ENCODE results near the gene USO1.

USO1 gene

DNA sequence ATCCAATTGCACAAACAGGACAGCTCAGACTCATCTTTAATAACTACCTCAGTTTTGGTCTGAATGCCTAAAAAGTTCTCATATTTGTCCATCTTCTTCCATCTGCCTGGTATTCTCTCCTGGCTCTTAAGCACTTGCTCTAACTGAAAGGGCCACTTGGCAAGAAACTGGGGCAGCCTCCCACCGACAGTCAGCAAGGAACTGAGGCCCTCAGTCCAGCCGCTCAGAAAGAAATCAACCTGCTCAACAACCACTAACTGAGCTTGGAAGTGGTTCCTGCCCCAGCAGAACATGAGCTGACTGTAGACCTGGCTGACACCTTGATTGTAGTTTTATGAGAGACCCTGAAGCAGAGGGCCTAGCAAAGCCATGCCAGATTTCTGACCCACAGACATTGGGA is 93.5 kb downstream of the USO1 start:
- H4K20me1 ChIP-seq (ENCODE audit: insufficient read depth, low read length) = no peaks in the 10 kb centered on the region
- no peak overlapping the region for H3K27ac ChIP-seq (ENCODE audit: low read length)
- H3K36me3 ChIP-seq (ENCODE audit: insufficient read depth, low read length) = peaks cover 24% of the 10 kb centered on the region
- DNase-seq (no peak), ATAC-seq (ENCODE audit: insufficient read depth, low read depth) (no peak)
- no peak overlapping the region for H3K4me2 ChIP-seq (ENCODE audit: insufficient read depth, low read length)
- H3K9ac ChIP-seq (ENCODE audit: low read depth, low read length) = no peak overlapping the region
- H3K9me3 ChIP-seq (ENCODE audit: insufficient read depth, low read length, severe bottlenecking) = no peaks in the 10 kb centered on the region
- no peak for TF ChIP-seq EZH2 (IDR thresholded peaks at IDR 0.05; ENCODE audit: borderline replicate concordance, low read depth, low read length, severe bottlenecking)
- TF ChIP-seq, protein P1, sequence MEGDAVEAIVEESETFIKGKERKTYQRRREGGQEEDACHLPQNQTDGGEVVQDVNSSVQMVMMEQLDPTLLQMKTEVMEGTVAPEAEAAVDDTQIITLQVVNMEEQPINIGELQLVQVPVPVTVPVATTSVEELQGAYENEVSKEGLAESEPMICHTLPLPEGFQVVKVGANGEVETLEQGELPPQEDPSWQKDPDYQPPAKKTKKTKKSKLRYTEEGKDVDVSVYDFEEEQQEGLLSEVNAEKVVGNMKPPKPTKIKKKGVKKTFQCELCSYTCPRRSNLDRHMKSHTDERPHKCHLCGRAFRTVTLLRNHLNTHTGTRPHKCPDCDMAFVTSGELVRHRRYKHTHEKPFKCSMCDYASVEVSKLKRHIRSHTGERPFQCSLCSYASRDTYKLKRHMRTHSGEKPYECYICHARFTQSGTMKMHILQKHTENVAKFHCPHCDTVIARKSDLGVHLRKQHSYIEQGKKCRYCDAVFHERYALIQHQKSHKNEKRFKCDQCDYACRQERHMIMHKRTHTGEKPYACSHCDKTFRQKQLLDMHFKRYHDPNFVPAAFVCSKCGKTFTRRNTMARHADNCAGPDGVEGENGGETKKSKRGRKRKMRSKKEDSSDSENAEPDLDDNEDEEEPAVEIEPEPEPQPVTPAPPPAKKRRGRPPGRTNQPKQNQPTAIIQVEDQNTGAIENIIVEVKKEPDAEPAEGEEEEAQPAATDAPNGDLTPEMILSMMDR (IDR thresholded peaks at IDR 0.05; ENCODE audit: borderline replicate concordance, extremely low read depth, low read length, poor library complexity, severe bottlenecking) = no peak
- H3K4me3 ChIP-seq (ENCODE audit: low read depth in 1 of 2, low read length in 2 of 2) = no peak overlapping the region
- no peak overlapping the region for H2AFZ ChIP-seq (ENCODE audit: low read depth, low read length)
- no peaks in the 10 kb centered on the region for H3K4me1 ChIP-seq (ENCODE audit: insufficient read depth, low read length)
- H3K27me3 ChIP-seq (ENCODE audit: insufficient read depth, low read length, poor library complexity) = no peaks in the 10 kb centered on the region
- no peaks in the 10 kb centered on the region for H3K79me2 ChIP-seq (ENCODE audit: insufficient read depth, low read length)

DNA sequence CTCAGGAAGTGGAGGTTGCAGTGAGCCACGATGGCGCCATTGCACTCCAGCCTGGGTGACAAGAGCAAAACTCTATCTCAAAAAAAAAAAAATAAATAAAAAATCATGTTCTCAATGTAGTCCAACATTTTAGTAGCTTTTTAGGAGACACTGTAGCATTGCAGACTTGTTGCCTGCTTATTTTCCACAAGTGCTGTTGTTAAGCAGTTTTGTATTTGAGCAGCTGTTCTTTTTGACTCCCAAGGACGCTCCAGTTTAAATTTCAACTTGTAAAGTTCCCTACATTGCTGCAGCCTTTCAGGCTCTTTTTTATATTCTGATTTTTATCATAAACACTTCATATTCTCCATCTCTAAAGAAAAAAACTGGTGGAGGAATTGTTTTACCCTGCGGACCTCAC is 94.7 kb downstream of the USO1 start:
- Histone ChIP-seq H4K20me1 (ENCODE audit: insufficient read depth, low read length) (no peaks in the 10 kb centered on the region), H3K79me2 (ENCODE audit: insufficient read depth, low read length) (no peaks in the 10 kb centered on the region), H3K36me3 (ENCODE audit: insufficient read depth, low read length) (peaks cover 15% of the 10 kb centered on the region), H3K27ac (ENCODE audit: low read length) (no peak overlapping the region), H3K9me3 (ENCODE audit: insufficient read depth, low read length, severe bottlenecking) (no peaks in the 10 kb centered on the region), H3K9ac (ENCODE audit: low read depth, low read length) (no peak overlapping the region), H3K4me1 (ENCODE audit: insufficient read depth, low read length) (no peaks in the 10 kb centered on the region), H2AFZ (ENCODE audit: low read depth, low read length) (no peak overlapping the region), H3K27me3 (ENCODE audit: insufficient read depth, low read length, poor library complexity) (no peaks in the 10 kb centered on the region), H3K4me3 (ENCODE audit: low read depth in 1 of 2, low read length in 2 of 2) (no peak overlapping the region), H3K4me2 (ENCODE audit: insufficient read depth, low read length) (no peak overlapping the region)
- DNase-seq (no peak), ATAC-seq (ENCODE audit: insufficient read depth, low read depth) (no peak)
- no peak for TF ChIP-seq EZH2 (IDR thresholded peaks at IDR 0.05; ENCODE audit: borderline replicate concordance, low read depth, low read length, severe bottlenecking)
- TF ChIP-seq, protein P1 (IDR thresholded peaks at IDR 0.05; ENCODE audit: borderline replicate concordance, extremely low read depth, low read length, poor library complexity, severe bottlenecking) = no peak

DNA sequence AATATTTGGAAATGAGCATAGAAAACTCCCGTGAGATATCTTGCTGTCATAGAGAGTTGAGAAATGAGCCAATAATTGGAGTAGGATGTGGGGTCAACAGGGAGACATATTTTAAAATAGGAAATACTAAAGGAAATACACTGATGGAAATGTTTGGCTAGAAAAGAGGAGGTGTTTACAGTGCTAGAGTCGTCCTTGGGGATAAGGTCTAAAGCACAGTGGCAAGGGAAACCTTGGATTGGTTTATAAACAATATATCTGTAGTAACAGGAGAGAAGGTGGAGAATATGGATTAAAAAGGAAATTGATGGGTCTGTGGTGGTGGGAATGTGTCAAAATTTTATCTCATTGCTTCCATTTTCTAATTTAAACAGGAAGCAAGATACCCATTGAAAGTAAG is 95.8 kb downstream of the USO1 start:
- no peak for TF ChIP-seq EZH2 (IDR thresholded peaks at IDR 0.05; ENCODE audit: borderline replicate concordance, low read depth, low read length, severe bottlenecking)
- DNase-seq = no peak
- no peaks in the 10 kb centered on the region for H3K4me1 ChIP-seq (ENCODE audit: insufficient read depth, low read length)
- H3K36me3 ChIP-seq (ENCODE audit: insufficient read depth, low read length) = peaks cover 4% of the 10 kb centered on the region; the same call in 1 of the 2 replicates
- ATAC-seq (ENCODE audit: insufficient read depth, low read depth) = no peak
- H3K9ac ChIP-seq (ENCODE audit: low read depth, low read length) = no peak overlapping the region
- H2AFZ ChIP-seq (ENCODE audit: low read depth, low read length) = no peak overlapping the region
- no peaks in the 10 kb centered on the region for H3K9me3 ChIP-seq (ENCODE audit: insufficient read depth, low read length, severe bottlenecking)
- no peak overlapping the region for H3K4me2 ChIP-seq (ENCODE audit: insufficient read depth, low read length)
- H4K20me1 ChIP-seq (ENCODE audit: insufficient read depth, low read length) = no peaks in the 10 kb centered on the region
- no peaks in the 10 kb centered on the region for H3K27me3 ChIP-seq (ENCODE audit: insufficient read depth, low read length, poor library complexity)
- no peak overlapping the region for H3K4me3 ChIP-seq (ENCODE audit: low read depth in 1 of 2, low read length in 2 of 2)
- no peak overlapping the region for H3K27ac ChIP-seq (ENCODE audit: low read length)
- H3K79me2 ChIP-seq (ENCODE audit: insufficient read depth, low read length) = no peaks in the 10 kb centered on the region

DNA sequence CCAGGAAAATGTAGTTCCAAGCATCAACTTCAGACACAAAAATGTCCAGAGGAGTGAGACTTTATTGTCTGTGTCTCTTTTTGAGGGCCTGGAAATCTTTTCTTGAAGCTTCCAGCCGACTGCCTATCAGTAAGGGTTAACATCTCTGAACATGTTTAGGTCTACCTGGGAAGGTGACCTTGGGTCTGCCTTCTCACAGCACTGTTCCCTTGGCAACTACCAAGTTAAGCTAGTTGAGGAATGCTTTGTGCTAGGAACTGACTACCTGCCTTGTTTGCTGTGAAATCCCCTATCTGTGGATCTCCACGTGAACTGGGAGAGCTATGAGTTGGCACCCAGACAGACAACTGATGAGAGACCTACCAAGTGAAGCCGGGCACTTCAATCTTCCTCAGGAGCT is 96.3 kb downstream of the USO1 start:
- Histone ChIP-seq H3K9me3 (ENCODE audit: insufficient read depth, low read length, severe bottlenecking) (no peaks in the 10 kb centered on the region), H3K79me2 (ENCODE audit: insufficient read depth, low read length) (no peaks in the 10 kb centered on the region), H3K4me2 (ENCODE audit: insufficient read depth, low read length) (no peak overlapping the region), H3K27me3 (ENCODE audit: insufficient read depth, low read length, poor library complexity) (no peaks in the 10 kb centered on the region), H3K4me3 (ENCODE audit: low read depth in 1 of 2, low read length in 2 of 2) (no peak overlapping the region), H3K27ac (ENCODE audit: low read length) (no peak overlapping the region), H4K20me1 (ENCODE audit: insufficient read depth, low read length) (no peaks in the 10 kb centered on the region), H2AFZ (ENCODE audit: low read depth, low read length) (no peak overlapping the region), H3K36me3 (ENCODE audit: insufficient read depth, low read length) (no peaks in the 10 kb centered on the region), H3K9ac (ENCODE audit: low read depth, low read length) (no peak overlapping the region), H3K4me1 (ENCODE audit: insufficient read depth, low read length) (no peaks in the 10 kb centered on the region)
- TF ChIP-seq, protein P1 (IDR thresholded peaks at IDR 0.05; ENCODE audit: borderline replicate concordance, extremely low read depth, low read length, poor library complexity, severe bottlenecking) = no peak
- no peak for TF ChIP-seq EZH2 (IDR thresholded peaks at IDR 0.05; ENCODE audit: borderline replicate concordance, low read depth, low read length, severe bottlenecking)
- DNase-seq (no peak), ATAC-seq (ENCODE audit: insufficient read depth, low read depth) (no peak)
